ENCODE data around the gene NECAP2.
A peak's percentile ranks its signal among the peaks of the same experiment; 100 is the strongest.

Gene NECAP2, protein sequence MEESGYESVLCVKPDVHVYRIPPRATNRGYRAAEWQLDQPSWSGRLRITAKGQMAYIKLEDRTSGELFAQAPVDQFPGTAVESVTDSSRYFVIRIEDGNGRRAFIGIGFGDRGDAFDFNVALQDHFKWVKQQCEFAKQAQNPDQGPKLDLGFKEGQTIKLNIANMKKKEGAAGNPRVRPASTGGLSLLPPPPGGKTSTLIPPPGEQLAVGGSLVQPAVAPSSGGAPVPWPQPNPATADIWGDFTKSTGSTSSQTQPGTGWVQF

DNA sequence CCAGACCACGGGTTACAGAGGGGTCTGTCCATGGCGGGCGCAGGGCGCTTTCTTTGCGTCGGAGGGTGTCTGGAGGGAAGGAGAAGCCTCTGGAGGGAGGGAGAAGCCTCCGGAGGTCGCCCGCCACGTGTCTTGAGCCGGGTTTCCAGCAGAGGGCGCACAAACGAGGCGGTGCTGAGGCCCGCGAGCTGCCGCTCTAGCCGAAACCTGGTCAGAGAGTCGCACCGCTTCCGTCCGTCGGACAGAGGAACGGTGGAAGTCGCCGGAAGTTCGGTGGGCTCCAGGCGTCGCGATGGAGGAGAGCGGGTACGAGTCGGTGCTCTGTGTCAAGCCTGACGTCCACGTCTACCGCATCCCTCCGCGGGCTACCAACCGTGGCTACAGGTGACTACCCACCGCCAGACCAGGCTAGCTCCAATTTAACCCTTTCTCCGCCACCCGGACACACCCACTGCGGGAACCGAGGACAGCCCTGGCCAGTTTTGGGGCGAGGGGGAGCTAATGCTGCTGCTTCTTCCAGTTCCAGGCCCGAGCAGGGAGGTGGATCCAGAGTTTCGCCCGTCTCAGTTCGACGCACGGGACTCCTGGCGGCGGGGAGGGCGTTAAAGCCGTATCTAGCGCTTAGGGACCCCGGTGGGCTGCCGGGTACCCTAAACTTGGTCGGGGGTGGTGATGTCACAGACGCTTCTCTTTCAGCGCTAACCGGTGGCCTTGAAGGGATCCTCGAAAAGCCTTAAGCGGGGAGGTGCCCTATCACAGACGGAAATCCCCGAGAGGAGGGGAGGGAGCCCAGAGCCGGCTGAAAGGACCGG is at the start of gene NECAP2:
Gene NECAP2, plus strand, starts transcription at position 255 of the 812 bp plus-strand sequence. Its CDS starts 38 bp downstream, at position 293.
- peak; percentile 93 for DNase-seq

GRCh38 chr1:16391411-16391810 is 49.1 kb upstream of the NECAP2 start:
- no peak for DNase-seq

- DNase-seq, result no peak
Measured at GRCh38 chr1:16392740-16393569, 47.6 kb upstream of the NECAP2 start.

DNA sequence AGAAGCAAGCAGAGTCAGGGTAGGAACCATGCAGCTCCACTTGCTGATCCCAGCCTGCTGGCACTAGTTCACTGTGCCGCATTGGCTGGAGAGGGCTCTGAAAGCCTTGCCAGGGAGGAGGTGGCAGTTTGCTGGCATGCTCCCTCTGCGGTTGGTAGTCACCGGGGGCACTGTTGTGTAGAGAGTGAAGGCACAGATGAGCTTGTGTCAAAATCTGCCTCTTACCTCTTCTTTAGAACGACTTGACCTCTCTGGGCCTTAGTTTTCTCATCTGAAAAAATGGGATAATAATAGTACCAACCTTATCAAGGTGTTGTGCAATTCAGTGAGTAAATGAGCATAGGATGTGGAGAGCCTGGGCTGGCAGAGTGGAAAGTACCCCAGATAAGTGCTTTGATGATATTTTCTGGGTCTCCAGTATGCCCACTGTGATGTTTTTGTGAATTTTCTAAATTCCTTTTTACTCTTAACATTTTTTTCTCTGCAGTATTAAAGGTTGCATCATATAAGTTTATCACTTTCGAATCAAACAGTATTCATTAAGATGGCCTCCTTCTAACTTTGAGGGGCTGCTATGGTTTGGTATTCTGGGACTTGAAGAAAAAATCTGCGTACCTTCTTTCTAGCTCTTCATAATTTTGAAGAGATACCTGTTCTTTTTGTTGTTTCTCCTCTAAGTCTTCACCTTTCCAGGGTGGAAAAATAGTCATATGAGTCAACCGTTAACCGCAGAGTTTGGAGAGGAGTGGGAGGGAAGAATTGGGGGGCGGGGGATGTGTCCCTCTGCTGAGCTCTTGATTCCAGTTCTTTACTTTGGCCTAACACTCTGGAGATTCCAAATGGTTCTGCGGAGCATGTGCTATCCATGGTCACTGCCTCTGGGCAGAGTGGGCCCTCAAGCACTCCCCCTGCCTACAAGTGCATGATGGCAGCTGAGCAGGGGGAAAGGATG is 46.7 kb upstream of the NECAP2 start:
- DNase-seq, result no peak

GRCh38 chr1:16394977-16395376 is 45.5 kb upstream of the NECAP2 start:
- no peak for DNase-seq

DNA sequence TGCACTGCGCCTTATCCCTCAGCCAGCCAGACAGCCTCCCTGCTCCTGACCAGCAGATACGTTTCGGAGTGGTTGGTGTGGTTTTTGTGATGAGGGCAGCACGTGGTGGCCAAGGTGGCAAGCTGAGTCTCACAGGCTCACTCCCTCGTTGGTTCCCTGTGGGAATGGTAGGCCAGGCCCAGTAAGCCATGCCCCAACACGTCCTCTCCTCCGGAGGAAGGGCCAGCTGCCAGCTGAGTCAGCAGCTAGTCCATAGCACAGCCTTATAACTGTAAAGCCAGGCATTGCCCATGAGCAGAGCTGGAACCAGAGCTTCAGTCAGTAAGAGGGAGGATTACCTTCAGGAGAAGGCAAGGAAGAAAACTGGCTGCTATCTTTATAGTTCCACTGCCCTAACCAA is 43.9 kb upstream of the NECAP2 start:
- no peak for DNase-seq

DNA sequence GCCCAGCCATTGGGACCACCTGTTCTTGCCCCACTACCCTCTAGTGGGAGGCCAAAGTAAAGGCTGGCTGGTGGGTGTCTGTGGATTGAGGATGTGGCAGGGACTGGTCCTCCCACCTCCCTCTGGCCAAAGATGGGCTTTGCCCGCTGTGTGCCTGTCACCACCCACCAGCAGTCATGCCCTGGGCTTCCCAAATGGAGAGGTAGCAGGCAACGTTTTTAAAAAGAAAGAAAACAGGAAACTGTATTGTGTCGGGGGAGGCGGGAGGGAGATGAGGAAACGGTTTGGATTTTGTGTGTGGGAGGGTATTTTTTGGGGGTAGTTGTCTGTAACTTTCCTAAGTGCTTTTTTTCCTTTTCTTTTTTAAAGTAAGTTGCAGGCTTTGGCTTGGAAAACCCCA is 43.4 kb upstream of the NECAP2 start:
- no peak for DNase-seq

- no peak for DNase-seq
Measured at GRCh38 chr1:16398371-16398953, 42.1 kb upstream of the NECAP2 start.

- no peak for DNase-seq
Measured at GRCh38 chr1:16402742-16403141, 37.8 kb upstream of the NECAP2 start.

DNA sequence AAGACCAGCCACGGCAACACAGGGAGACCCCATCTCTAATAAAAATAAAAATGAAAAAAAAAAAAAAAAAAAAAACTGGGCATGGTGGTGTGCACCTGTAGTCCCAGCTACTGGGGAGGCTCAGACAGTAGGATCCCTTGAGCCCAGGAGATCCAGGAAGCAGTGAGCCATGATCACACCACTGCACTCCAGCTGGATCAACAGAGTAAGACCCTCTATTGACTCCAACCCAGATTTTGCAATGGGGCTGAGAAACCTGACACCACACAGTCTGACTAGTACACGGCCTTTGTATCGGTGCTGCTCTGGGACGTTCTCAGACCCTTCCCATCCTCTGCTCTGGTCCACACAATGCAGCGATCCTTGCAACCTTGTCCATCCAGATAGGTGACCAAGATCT is 35.1 kb upstream of the NECAP2 start:
- DNase-seq, result no peak

DNA sequence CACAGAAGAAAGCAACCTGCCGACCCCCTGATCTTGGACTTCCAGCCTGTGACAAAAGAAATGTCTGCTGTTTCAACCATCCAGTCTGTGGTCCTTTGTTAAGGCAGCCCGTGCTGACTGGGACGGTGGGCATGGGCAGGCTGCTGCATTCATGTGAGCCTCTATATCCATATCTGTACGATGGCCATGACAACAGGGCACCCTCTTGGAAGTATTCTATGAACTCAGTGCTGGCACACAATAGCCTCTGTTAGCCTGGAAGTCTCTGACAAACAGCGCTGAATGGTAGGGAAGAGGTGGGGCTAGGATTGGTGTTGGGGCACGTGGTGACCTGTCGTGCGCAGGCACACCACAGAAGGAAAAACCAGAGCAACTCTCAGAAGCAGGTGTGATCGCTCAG is 33.7 kb upstream of the NECAP2 start:
- no peak for DNase-seq

DNA sequence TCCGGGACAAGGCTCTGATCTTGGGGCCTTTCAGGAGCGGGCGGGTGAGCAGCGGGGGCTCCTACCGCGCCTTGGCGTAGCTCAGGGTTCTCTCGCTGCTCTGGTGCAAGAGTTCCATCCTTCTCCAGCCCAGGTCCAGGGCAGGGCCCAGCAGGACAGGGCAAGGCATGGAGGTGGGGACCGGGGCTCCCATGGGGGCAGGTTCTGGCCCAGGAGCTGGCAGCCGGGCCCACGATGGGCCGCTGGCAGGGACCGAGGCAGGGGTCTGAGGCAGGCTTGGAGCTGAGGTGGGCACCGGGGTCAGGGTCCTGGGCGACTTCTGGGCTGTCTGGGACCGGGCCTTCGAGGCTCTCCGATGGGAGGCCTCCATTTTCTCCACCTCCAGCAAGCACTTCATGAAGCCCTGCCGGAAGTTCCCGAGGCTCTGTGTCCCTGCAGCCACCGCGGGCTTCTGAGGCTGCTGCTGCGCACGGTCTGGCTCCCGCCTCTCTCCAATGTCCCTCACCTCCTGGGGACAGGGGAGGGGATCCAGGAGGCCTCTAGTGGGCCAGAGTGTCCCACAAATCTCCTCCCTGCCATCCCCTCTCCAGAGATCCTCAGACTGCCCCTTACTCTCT is 30.9 kb upstream of the NECAP2 start:
- no peak for DNase-seq

- no peak for DNase-seq
Measured at GRCh38 chr1:16410803-16411202, 29.7 kb upstream of the NECAP2 start.

DNA sequence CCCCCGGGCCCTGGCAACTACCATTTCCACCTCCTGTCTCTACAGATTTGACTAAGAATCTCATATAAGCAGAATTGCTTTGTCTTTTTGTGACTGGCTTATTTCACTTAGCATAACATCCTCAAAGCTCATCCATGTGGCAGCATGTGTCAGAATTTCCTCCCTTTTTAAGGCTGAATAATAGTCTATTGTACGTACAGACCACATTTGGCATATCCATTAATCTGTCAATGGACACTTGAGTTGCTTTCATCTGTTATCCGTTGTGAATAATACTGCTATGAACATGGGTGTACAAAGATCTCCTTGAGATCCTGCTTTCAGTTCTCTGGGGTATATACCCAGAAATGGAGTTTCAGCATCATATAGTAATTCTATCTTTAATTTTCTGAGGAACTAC is 27.3 kb upstream of the NECAP2 start:
- DNase-seq, result no peak

DNA sequence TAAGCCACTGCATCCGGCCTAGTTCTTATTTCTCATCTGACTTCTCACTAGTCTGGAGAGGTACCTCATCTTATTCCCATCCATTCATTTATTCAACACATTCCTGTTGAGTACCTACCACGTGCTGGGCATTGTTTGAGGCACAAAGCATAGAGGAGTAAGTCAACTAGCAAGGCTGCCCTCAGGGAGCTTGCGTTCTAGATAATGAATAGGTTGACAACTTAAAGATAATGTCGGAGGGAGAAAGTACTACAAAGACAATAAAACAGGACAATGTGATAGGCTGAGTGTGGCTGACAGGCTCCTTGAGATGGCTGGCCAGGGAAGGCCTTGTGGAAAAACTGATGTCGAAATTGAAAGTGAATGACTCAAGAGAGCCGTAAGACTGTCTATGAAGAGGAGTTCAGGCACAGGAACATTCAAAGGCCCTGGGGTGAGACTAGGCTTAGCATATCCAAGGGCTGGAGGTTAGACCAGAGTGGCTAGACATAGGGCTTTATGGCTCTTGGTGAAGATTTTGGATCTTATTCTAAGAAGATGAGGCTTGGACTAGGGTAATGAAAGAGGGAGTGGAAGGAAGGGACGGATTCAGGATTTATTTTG is 21.6 kb upstream of the NECAP2 start:
- no peak for DNase-seq

DNA sequence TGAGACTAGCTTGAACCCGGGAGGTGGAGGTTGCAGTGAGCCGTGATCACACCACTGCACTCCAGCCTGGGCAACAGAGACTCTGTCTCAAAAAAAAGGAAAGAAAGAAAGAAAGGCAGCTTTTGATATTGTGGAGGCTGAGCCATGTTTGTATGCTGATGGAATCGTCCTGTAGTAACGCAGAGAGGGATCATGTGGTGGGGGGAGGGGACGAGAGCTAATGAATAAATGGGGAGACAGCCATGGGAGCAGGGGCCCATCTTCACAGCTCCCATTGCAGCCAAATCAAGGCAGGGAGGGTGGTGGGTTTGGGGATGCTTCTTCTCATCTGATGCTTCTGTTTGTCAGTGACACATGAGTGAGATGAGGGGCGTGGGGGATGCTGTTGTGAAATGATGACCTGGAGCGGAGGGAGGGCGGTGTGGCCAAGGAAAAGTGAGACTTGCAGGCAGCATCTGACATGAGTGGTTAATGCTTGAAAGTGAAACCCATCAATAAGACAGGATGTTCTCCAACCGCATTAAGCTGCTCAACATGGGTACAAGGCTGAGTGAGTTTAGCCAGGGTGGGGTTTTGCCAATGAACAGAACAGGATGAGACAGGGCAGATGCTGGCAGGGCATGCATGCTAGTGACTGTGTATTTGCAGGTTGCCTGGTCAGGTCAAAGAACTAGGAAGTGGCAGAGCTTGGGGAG is 20.0 kb upstream of the NECAP2 start:
- no peak for DNase-seq

GRCh38 chr1:16421201-16421600 is 19.3 kb upstream of the NECAP2 start:
- DNase-seq, result no peak

DNA sequence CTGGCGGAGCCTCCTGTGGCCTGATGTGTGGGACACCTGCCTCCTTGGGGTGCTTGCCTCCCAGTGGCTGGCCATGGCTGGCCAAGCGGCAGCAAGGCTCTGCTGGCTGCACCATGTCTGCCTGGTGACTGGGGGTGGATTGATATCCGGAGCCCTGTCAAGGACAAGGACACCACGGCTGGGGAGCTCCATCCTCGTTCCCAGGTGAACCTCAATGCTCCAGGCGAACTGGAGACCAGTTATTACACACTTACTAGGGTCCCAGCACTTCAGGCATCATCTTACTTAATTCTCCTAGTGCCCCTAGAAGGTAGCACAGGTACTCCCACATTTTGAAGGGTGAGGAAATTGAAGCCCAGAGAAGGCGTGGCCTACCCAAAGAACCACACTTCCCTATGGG is 18.5 kb upstream of the NECAP2 start:
- no peak for DNase-seq

GRCh38 chr1:16425125-16426025 is 15.1 kb upstream of the NECAP2 start:
- DNase-seq, result no peak

All from T1000 (cell line).